ENCODE data around the gene MICAL2. TPM values are rescaled to one million over a fixed set of nuclear protein-coding genes. Genes with fewer than 3 reads are reported as not detected.

Gene MICAL2
- total and polyA plus RNA-seq, 8 donors, result 4.8 to 38.8 (median 26.5) TPM

GRCh38 chr11:12077535-12078280, 32.7 kb upstream of the MICAL2 start:
- WGBS, 2 donors, result 84 to 87% methylated on average over 7 of the region's 7 CpGs
- intact Hi-C loops (cut with DNase I), result no loop called here
- FAIRE-seq (no peak), DNase-seq (no peak), ATAC-seq (no peak)
- H3K4me3 ChIP-seq, result no peak overlapping the region
- H3K4me1 ChIP-seq, result no peaks in the 10 kb centered on the region
- H3K27ac ChIP-seq, result no peak overlapping the region
- TF ChIP-seq CTCF (IDR thresholded peaks at IDR 0.05), result no peak
- H3K9me3 ChIP-seq, result no peaks in the 10 kb centered on the region
- no peaks in the 10 kb centered on the region for H3K27me3 ChIP-seq
- no peaks in the 10 kb centered on the region for H3K36me3 ChIP-seq

- H3K36me3 ChIP-seq, result no peaks in the 10 kb centered on the region
- peak overlapping the region in 1 of 4 donors; percentile 17 for H3K27ac ChIP-seq
- H3K27me3 ChIP-seq, result no peaks in the 10 kb centered on the region
- H3K9me3 ChIP-seq, result no peaks in the 10 kb centered on the region
- H3K4me3 ChIP-seq, result no peak overlapping the region
- ATAC-seq, result peak in 3 of 4 donors; percentile 45 to 77 (median 71)
- no peak for DNase-seq
- no peak for FAIRE-seq
- 50 to 57% methylated on average over 13 of the region's 13 CpGs for WGBS, 2 donors
- no peaks in the 10 kb centered on the region for H3K4me1 ChIP-seq
- intact Hi-C loops (cut with DNase I), result no loop called here
- TF ChIP-seq CTCF (IDR thresholded peaks at IDR 0.05), result no peak
These were observed 30.4 kb upstream of the MICAL2 start for GRCh38 chr11:12079726-12080556.

- ATAC-seq, result no peak
- Histone ChIP-seq H3K4me1 (peaks cover 0 to 6% (median 0%) of the 10 kb centered on the region in 3 donors), H3K9me3 (no peaks in the 10 kb centered on the region), H3K27me3 (no peaks in the 10 kb centered on the region), H3K27ac (no peak overlapping the region), H3K4me3 (no peak overlapping the region), H3K36me3 (no peaks in the 10 kb centered on the region)
- WGBS, 2 donors, result 73 to 94% methylated on average over 1 of the region's 1 CpG
- DNase-seq, result no peak
- FAIRE-seq, result no peak
- TF ChIP-seq CTCF (IDR thresholded peaks at IDR 0.05), result no peak
- intact Hi-C loops (cut with DNase I), result no loop called here
These were observed 27.0 kb upstream of the MICAL2 start for GRCh38 chr11:12083380-12083779.

GRCh38 chr11:12084256-12084655, 26.1 kb upstream of the MICAL2 start:
- no peak overlapping the region for H3K27ac ChIP-seq
- H3K4me3 ChIP-seq, result no peak overlapping the region
- no peak for TF ChIP-seq CTCF (IDR thresholded peaks at IDR 0.05)
- H3K27me3 ChIP-seq, result no peaks in the 10 kb centered on the region
- H3K9me3 ChIP-seq, result no peaks in the 10 kb centered on the region
- no peak for FAIRE-seq
- H3K36me3 ChIP-seq, result no peaks in the 10 kb centered on the region
- peaks cover 0 to 6% (median 0%) of the 10 kb centered on the region in 3 donors for H3K4me1 ChIP-seq
- intact Hi-C loops (cut with DNase I), result no loop called here
- DNase-seq, result no peak
- ATAC-seq, result no peak
